Dendritic cell treated with granulocyte-macrophage colony-stimulating factor and Interleukin-4, amounts not matched to agents 40 ng/mL and 50 ng/mL, for 4 days (primary cell): Measurements from ENCODE around the gene ZC3H7A.
"Not testable (repeated sequence)": the region's sequence is repeated elsewhere in the genome, so short reads cannot be mapped to it uniquely, and the experiment has no call there.

ENCODE experiments used
- H3K27ac Mint-ChIP-seq: one replicate; pipeline ENCODE4 v1.8.0; 2022; ENCODE audit warnings: mild to moderate bottlenecking, mixed read lengths
- H3K27me3 Mint-ChIP-seq: one replicate; pipeline ENCODE4 v1.8.0; 2022; ENCODE audit warnings: mild to moderate bottlenecking, mixed read lengths
- H3K36me3 Mint-ChIP-seq: one replicate; pipeline ENCODE4 v1.8.0; 2022; ENCODE audit warnings: low read depth, mixed read lengths
- H3K4me1 Mint-ChIP-seq: one replicate; pipeline ENCODE4 v1.8.0; 2022; ENCODE audit warnings: low read depth, mixed read lengths
- H3K4me3 Mint-ChIP-seq: one replicate; pipeline ENCODE4 v1.8.0; 2022; ENCODE audit warnings: mild to moderate bottlenecking, moderate library complexity, mixed read lengths
- H3K9me3 Mint-ChIP-seq: one replicate; pipeline ENCODE4 v1.8.0; 2022; ENCODE audit warnings: mixed read lengths
- intact Hi-C: fragments of 100-400 bp; cut with micrococcal nuclease; formaldehyde crosslinking; loops from one replicate; pipeline ENCODE4 v1.15.0; 2022

ZC3H7A gene

GRCh38 chr16:11797166-11797956 lies at the start of gene ZC3H7A:
TSS of gene ZC3H7A (minus strand) at chr16:11797258. CDS start at chr16:11782354, 14,904 bp downstream.
- Mint-ChIP-seq H3K27ac (peak within 1 kb of the TSS; percentile 95), H3K4me3 (peak within 1 kb of the TSS; percentile 97), H3K4me1 (peaks cover 78% of the 10 kb centered on the region), H3K27me3 (no peaks in the 10 kb centered on the region), H3K36me3 (peaks cover 51% of the 10 kb centered on the region), H3K9me3 (no peaks in the 10 kb centered on the region)
- intact Hi-C loops: loop anchor here (5.0 kb wide), 2 partner anchors 55 kb away; partner anchors contain the start of genes RSL1D1 and TXNDC11

GRCh38 chr16:11844499-11844898 lies 47.4 kb upstream of the ZC3H7A start:
- Mint-ChIP-seq H3K27me3 (no peaks in the 10 kb centered on the region), H3K36me3 (peaks cover 98% of the 10 kb centered on the region)

GRCh38 chr16:11843861-11844260 lies 46.8 kb upstream of the ZC3H7A start:
- H3K4me3 Mint-ChIP-seq: no peak overlapping the region
- no peak overlapping the region for H3K27ac Mint-ChIP-seq
- no peaks in the 10 kb centered on the region for H3K27me3 Mint-ChIP-seq
- H3K36me3 Mint-ChIP-seq: peaks cover 99% of the 10 kb centered on the region
- intact Hi-C loops: no loop called here
- peaks cover 7% of the 10 kb centered on the region for H3K4me1 Mint-ChIP-seq
- no peaks in the 10 kb centered on the region for H3K9me3 Mint-ChIP-seq

More at GRCh38 chr16:11844499-11844898, 47.4 kb upstream of the ZC3H7A start:
- no peak overlapping the region for H3K27ac Mint-ChIP-seq
- no peaks in the 10 kb centered on the region for H3K9me3 Mint-ChIP-seq
- H3K4me1 Mint-ChIP-seq: peaks cover 12% of the 10 kb centered on the region
- H3K4me3 Mint-ChIP-seq: no peak overlapping the region
- intact Hi-C loops: no loop called here

- Mint-ChIP-seq H3K27me3 (no peaks in the 10 kb centered on the region), H3K36me3 (peaks cover 99% of the 10 kb centered on the region), H3K27ac (no peak overlapping the region), H3K4me1 (peaks cover under 1% of the 10 kb centered on the region), H3K9me3 (no peaks in the 10 kb centered on the region), H3K4me3 (no peak overlapping the region)
- intact Hi-C loops: no loop called here
Measured at GRCh38 chr16:11843206-11843605, 46.1 kb upstream of the ZC3H7A start.

- no peak overlapping the region for H3K27ac Mint-ChIP-seq
- H3K27me3 Mint-ChIP-seq: no peaks in the 10 kb centered on the region
- peaks cover 99% of the 10 kb centered on the region for H3K36me3 Mint-ChIP-seq
- intact Hi-C loops: no loop called here
- peaks cover 4% of the 10 kb centered on the region for H3K4me1 Mint-ChIP-seq
- H3K4me3 Mint-ChIP-seq: no peak overlapping the region
- H3K9me3 Mint-ChIP-seq: no peaks in the 10 kb centered on the region
Measured at GRCh38 chr16:11841026-11841425, 44.0 kb upstream of the ZC3H7A start.

GRCh38 chr16:11836650-11837244 lies 39.7 kb upstream of the ZC3H7A start:
- Mint-ChIP-seq H3K27ac (no peak overlapping the region), H3K4me3 (no peak overlapping the region), H3K36me3 (peaks cover 61% of the 10 kb centered on the region), H3K4me1 (peaks cover 7% of the 10 kb centered on the region), H3K27me3 (no peaks in the 10 kb centered on the region), H3K9me3 (no peaks in the 10 kb centered on the region)
- intact Hi-C loops: no loop called here

- Mint-ChIP-seq H3K4me1 (peaks cover 7% of the 10 kb centered on the region), H3K27me3 (no peaks in the 10 kb centered on the region), H3K27ac (peak overlapping the region; percentile 23), H3K36me3 (peaks cover 54% of the 10 kb centered on the region), H3K4me3 (no peak overlapping the region), H3K9me3 (no peaks in the 10 kb centered on the region)
- intact Hi-C loops: no loop called here
Measured at GRCh38 chr16:11835891-11836649, 39.0 kb upstream of the ZC3H7A start.

- intact Hi-C loops: no loop called here
- no peak overlapping the region for H3K27ac Mint-ChIP-seq
- H3K4me1 Mint-ChIP-seq: peaks cover 7% of the 10 kb centered on the region
- peaks cover 46% of the 10 kb centered on the region for H3K36me3 Mint-ChIP-seq
- no peaks in the 10 kb centered on the region for H3K9me3 Mint-ChIP-seq
- H3K4me3 Mint-ChIP-seq: no peak overlapping the region
- no peaks in the 10 kb centered on the region for H3K27me3 Mint-ChIP-seq
Measured at GRCh38 chr16:11835309-11835708, 38.3 kb upstream of the ZC3H7A start.

- H3K36me3 Mint-ChIP-seq: peaks cover 35% of the 10 kb centered on the region
Measured at GRCh38 chr16:11833951-11834695, 37.1 kb upstream of the ZC3H7A start.

GRCh38 chr16:11828696-11829095 lies 31.6 kb upstream of the ZC3H7A start:
- Mint-ChIP-seq H3K4me1 (peaks cover 10% of the 10 kb centered on the region), H3K9me3 (no peaks in the 10 kb centered on the region), H3K27me3 (no peaks in the 10 kb centered on the region), H3K27ac (no peak overlapping the region), H3K4me3 (no peak overlapping the region), H3K36me3 (no peaks in the 10 kb centered on the region)
- intact Hi-C loops: no loop called here

More at GRCh38 chr16:11833951-11834695, 37.1 kb upstream of the ZC3H7A start:
- H3K4me3 Mint-ChIP-seq: no peak overlapping the region
- intact Hi-C loops: no loop called here
- H3K9me3 Mint-ChIP-seq: no peaks in the 10 kb centered on the region
- no peaks in the 10 kb centered on the region for H3K27me3 Mint-ChIP-seq
- peaks cover 7% of the 10 kb centered on the region for H3K4me1 Mint-ChIP-seq
- no peak overlapping the region for H3K27ac Mint-ChIP-seq

GRCh38 chr16:11825520-11826165 lies 28.6 kb upstream of the ZC3H7A start:
- H3K4me3 Mint-ChIP-seq, H3K9me3 Mint-ChIP-seq, H3K36me3 Mint-ChIP-seq, intact Hi-C loops, H3K27ac Mint-ChIP-seq, H3K27me3 Mint-ChIP-seq: not testable (repeated sequence)
- peaks cover 17% of the 10 kb centered on the region for H3K4me1 Mint-ChIP-seq

GRCh38 chr16:11824362-11824761 lies 27.3 kb upstream of the ZC3H7A start:
- Mint-ChIP-seq H3K4me3 (no peak overlapping the region), H3K9me3 (peaks cover 9% of the 10 kb centered on the region), H3K27ac (peak overlapping the region; percentile 74), H3K36me3 (peaks cover 6% of the 10 kb centered on the region), H3K27me3 (no peaks in the 10 kb centered on the region), H3K4me1 (peaks cover 23% of the 10 kb centered on the region)
- intact Hi-C loops: no loop called here

GRCh38 chr16:11823645-11824044 lies 26.6 kb upstream of the ZC3H7A start:
- H3K4me1 Mint-ChIP-seq: peaks cover 23% of the 10 kb centered on the region
- intact Hi-C loops, H3K4me3 Mint-ChIP-seq, H3K36me3 Mint-ChIP-seq, H3K27me3 Mint-ChIP-seq, H3K9me3 Mint-ChIP-seq: not testable (repeated sequence)
- peak overlapping the region; percentile 74 for H3K27ac Mint-ChIP-seq
